Urinary bladder (tissue), 4 donors: ENCODE results near the gene NACC1. TPM values are rescaled to one million over a fixed set of nuclear protein-coding genes. Genes with fewer than 3 reads are reported as not detected.
A peak's percentile ranks its signal among the peaks of the same experiment; 100 is the strongest.
"Not testable (repeated sequence)": the region's sequence is repeated elsewhere in the genome, so short reads cannot be mapped to it uniquely, and the experiment has no call there.

ENCODE experiments used
- DNase-seq: peaks from one replicate; pipeline ENCODE4 v3.0.0-alpha.2; 2015; ENCODE audit errors: extremely low spot score
- H3K27ac ChIP-seq: one replicate; pipeline ENCODE4 v1.5.1; 2013; ENCODE audit warnings: low read depth, mild to moderate bottlenecking, moderate library complexity
- H3K36me3 ChIP-seq: one replicate; pipeline ENCODE4 v1.6.1; 2013; ENCODE audit warnings: mild to moderate bottlenecking, moderate library complexity; ENCODE audit not compliant: insufficient read depth
- H3K4me1 ChIP-seq: one replicate; pipeline ENCODE4 v1.6.1; 2013; ENCODE audit warnings: mild to moderate bottlenecking, moderate library complexity; ENCODE audit not compliant: insufficient read depth
- H3K4me3 ChIP-seq: one replicate; pipeline ENCODE4 v1.5.1; 2013; ENCODE audit warnings: low read depth, low read length
- WGBS: extraction: QIAGEN DNeasy Blood & Tissue Kit; methylation state at CpG from one replicate; pipeline ENCODE4 v1.1.7; 2013; 5-methylcytosine and 5-hydroxymethylcytosine counted together
- polyA plus RNA-seq: library from polyadenylated mRNA; stranded (reverse); fragments of 200-250 nt; gene quantifications from one replicate; pipeline ENCODE4 v1.2.3, GENCODE V29; 2013
- total RNA-seq: library from RNA; depleted of rRNA; stranded (reverse); fragments of >200 nt; gene quantifications from one replicate; pipeline ENCODE4 v1.2.3, GENCODE V29; 2014
- donor health status: healthy with polysubstance abuse.
- donor health status: healthy.

Gene NACC1
- total and polyA plus RNA-seq, 2 donors: 10.2 to 25.7 TPM

GRCh38 chr19:13173139-13173737, 55.2 kb downstream of the NACC1 start:
- no peak overlapping the region for H3K4me3 ChIP-seq
- H3K4me1 ChIP-seq: peaks cover 4% of the 10 kb centered on the region
- H3K36me3 ChIP-seq: no peaks in the 10 kb centered on the region
- 74% methylated on average over 12 of the region's 12 CpGs for WGBS
- no peak for DNase-seq
- no peak overlapping the region for H3K27ac ChIP-seq

- Histone ChIP-seq H3K4me3 (no peak overlapping the region), H3K27ac (no peak overlapping the region), H3K36me3 (no peaks in the 10 kb centered on the region), H3K4me1 (peaks cover 4% of the 10 kb centered on the region)
- no peak for DNase-seq
- 72% methylated on average over 8 of the region's 8 CpGs for WGBS
Observed at GRCh38 chr19:13176345-13176744, 58.3 kb downstream of the NACC1 start.

GRCh38 chr19:13177584-13177983, 59.5 kb downstream of the NACC1 start:
- not testable (repeated sequence) for H3K27ac ChIP-seq, DNase-seq, H3K36me3 ChIP-seq, H3K4me1 ChIP-seq, H3K4me3 ChIP-seq
- 96% methylated on average over 5 of the region's 5 CpGs for WGBS

GRCh38 chr19:13178291-13178690, 60.2 kb downstream of the NACC1 start:
- not testable (repeated sequence) for DNase-seq, H3K4me3 ChIP-seq, H3K36me3 ChIP-seq, H3K27ac ChIP-seq, H3K4me1 ChIP-seq
- 91% methylated on average over 10 of the region's 10 CpGs for WGBS

- H3K4me1 ChIP-seq: peaks cover 3% of the 10 kb centered on the region
- no peak overlapping the region for H3K4me3 ChIP-seq
- H3K27ac ChIP-seq: no peak overlapping the region
- H3K36me3 ChIP-seq: no peaks in the 10 kb centered on the region
- 11% methylated on average over 16 of the region's 16 CpGs for WGBS
- peak; percentile 57 for DNase-seq
Observed at GRCh38 chr19:13181747-13182388, 63.8 kb downstream of the NACC1 start.

GRCh38 chr19:13184926-13185325, 66.9 kb downstream of the NACC1 start:
- H3K36me3 ChIP-seq, H3K4me1 ChIP-seq, H3K4me3 ChIP-seq, H3K27ac ChIP-seq, DNase-seq: not testable (repeated sequence)
- WGBS: 91% methylated on average over 23 of the region's 23 CpGs

GRCh38 chr19:13185763-13186657, 67.9 kb downstream of the NACC1 start:
- not testable (repeated sequence) for H3K4me3 ChIP-seq, DNase-seq, H3K27ac ChIP-seq, H3K4me1 ChIP-seq, H3K36me3 ChIP-seq
- 59% methylated on average over 22 of the region's 22 CpGs for WGBS

GRCh38 chr19:13186688-13187087, 68.6 kb downstream of the NACC1 start:
- WGBS: 90% methylated on average over 38 of the region's 38 CpGs
- DNase-seq, H3K27ac ChIP-seq, H3K36me3 ChIP-seq, H3K4me3 ChIP-seq, H3K4me1 ChIP-seq: not testable (repeated sequence)

- Histone ChIP-seq H3K4me1 (no peaks in the 10 kb centered on the region), H3K36me3 (no peaks in the 10 kb centered on the region), H3K27ac (no peak overlapping the region), H3K4me3 (no peak overlapping the region)
- no peak for DNase-seq
- WGBS: 96% methylated on average over 4 of the region's 4 CpGs
Observed at GRCh38 chr19:13187419-13187818, 69.4 kb downstream of the NACC1 start.

GRCh38 chr19:13189600-13189999, 71.5 kb downstream of the NACC1 start:
- no peak for DNase-seq

More at GRCh38 chr19:13189600-13189999, 71.5 kb downstream of the NACC1 start:
- 76% methylated on average over 4 of the region's 4 CpGs for WGBS
- no peak overlapping the region for H3K4me3 ChIP-seq
- H3K27ac ChIP-seq: no peak overlapping the region
- no peaks in the 10 kb centered on the region for H3K36me3 ChIP-seq
- H3K4me1 ChIP-seq: no peaks in the 10 kb centered on the region

Other genes with a start within 250 kb of the NACC1 start
- 10.6 TPM for gene DNASE2, start 236.8 kb upstream of the NACC1 start, total RNA-seq
- gene DNASE2, start 236.8 kb upstream of the NACC1 start, polyA plus RNA-seq: 58.9 TPM
- 0.26 TPM for gene KLF1, start 231.1 kb upstream of the NACC1 start, total RNA-seq
- 0.08 TPM for gene KLF1, start 231.1 kb upstream of the NACC1 start, polyA plus RNA-seq
- 13.8 TPM for gene GCDH, start 227.1 kb upstream of the NACC1 start, total RNA-seq
- 54.5 TPM for gene GCDH, start 227.1 kb upstream of the NACC1 start, polyA plus RNA-seq
- gene SYCE2, start 199.0 kb upstream of the NACC1 start, total RNA-seq: 0.85 TPM
- 0.10 TPM for gene SYCE2, start 199.0 kb upstream of the NACC1 start, polyA plus RNA-seq
- gene FARSA, start 184.6 kb upstream of the NACC1 start, total RNA-seq: 27.2 TPM
- gene FARSA, start 184.6 kb upstream of the NACC1 start, polyA plus RNA-seq: 51.3 TPM
- 350 TPM for gene CALR, start 179.7 kb upstream of the NACC1 start, total RNA-seq
- gene CALR, start 179.7 kb upstream of the NACC1 start, polyA plus RNA-seq: 366 TPM
- gene RAD23A, start 172.4 kb upstream of the NACC1 start, total RNA-seq: 29.5 TPM
- gene RAD23A, start 172.4 kb upstream of the NACC1 start, polyA plus RNA-seq: 129 TPM
- gene GADD45GIP1, start 161.0 kb upstream of the NACC1 start, total RNA-seq: 7.3 TPM
- 45.9 TPM for gene GADD45GIP1, start 161.0 kb upstream of the NACC1 start, polyA plus RNA-seq
- gene DAND5, start 148.7 kb upstream of the NACC1 start, total RNA-seq: not detected
- gene DAND5, start 148.7 kb upstream of the NACC1 start, polyA plus RNA-seq: not detected
- 83.5 TPM for gene NFIX, start 122.8 kb upstream of the NACC1 start, total RNA-seq
- gene NFIX, start 122.8 kb upstream of the NACC1 start, polyA plus RNA-seq: 88.6 TPM
- 4.8 TPM for gene LYL1, start 15.4 kb upstream of the NACC1 start, total RNA-seq
- 15.7 TPM for gene LYL1, start 15.4 kb upstream of the NACC1 start, polyA plus RNA-seq
- gene TRMT1, start 1.5 kb upstream of the NACC1 start, total RNA-seq: 16.5 TPM
- 31.2 TPM for gene TRMT1, start 1.5 kb upstream of the NACC1 start, polyA plus RNA-seq
- 26.4 TPM for gene STX10, start 32.1 kb downstream of the NACC1 start, total RNA-seq
- gene STX10, start 32.1 kb downstream of the NACC1 start, polyA plus RNA-seq: 76.1 TPM
- gene IER2, start 32.1 kb downstream of the NACC1 start, total RNA-seq: 17.0 TPM
- 268 TPM for gene IER2, start 32.1 kb downstream of the NACC1 start, polyA plus RNA-seq